HG03139 (cell line): Measurements from ENCODE around the gene CD24.
"Not testable (repeated sequence)": the region's sequence is repeated elsewhere in the genome, so short reads cannot be mapped to it uniquely, and the experiment has no call there.

Source experiments
- ATAC-seq: cut with Tn5 transposase; IDR thresholded peaks from one replicate; pipeline ENCODE4 v1.9.1; 2021; ENCODE audit not compliant: unreplicated experiment

CD24 gene

DNA sequence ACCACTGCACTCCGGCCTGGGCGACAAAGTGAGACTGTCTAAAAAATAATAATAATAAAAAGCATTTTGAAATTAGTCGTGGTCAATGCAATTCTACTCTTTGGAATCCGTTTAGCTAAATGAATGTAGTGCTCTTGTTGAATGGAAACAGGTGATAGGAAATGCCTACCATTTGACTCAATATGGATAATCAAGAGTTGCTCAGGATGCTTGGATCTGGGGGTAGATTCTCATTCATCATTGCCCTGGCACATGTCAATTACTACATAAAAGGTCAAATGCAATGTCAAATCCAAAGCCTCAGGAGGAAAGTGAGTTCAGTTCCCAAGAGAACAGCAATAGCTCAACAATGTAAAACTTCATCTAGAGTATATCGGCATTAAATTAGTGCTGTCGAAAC is 3.8 kb downstream of the CD24 start:
- ATAC-seq = not testable (repeated sequence)

DNA sequence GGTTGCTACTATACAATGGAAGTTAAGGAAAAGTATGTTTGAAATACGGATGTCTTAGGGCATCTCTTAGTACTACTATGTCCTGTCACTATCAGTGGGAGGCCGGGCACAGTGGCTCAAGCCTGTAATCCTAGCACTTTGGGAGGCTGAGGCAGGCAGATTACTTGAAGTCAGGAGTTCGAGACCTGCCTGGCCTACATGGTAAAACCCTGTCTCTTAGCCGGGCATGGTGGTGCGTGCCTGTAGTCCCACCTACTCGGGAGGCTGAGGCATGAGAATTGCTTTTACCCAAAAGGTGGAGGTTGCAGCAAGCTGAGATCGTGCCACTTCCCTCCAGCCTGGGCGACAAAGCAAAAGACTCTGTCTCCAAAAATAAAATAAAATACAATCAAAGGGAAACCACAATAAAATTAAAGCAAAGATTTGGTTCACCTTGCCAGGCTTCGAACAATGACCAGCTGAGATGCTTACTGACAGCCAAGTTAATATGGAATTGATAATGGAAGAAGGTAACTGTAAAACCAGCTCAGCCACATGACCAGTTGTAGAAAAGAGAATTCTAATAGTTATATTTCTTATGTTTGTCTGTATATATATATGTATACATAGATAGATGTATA is 6.5 kb downstream of the CD24 start:
- ATAC-seq = no peak

DNA sequence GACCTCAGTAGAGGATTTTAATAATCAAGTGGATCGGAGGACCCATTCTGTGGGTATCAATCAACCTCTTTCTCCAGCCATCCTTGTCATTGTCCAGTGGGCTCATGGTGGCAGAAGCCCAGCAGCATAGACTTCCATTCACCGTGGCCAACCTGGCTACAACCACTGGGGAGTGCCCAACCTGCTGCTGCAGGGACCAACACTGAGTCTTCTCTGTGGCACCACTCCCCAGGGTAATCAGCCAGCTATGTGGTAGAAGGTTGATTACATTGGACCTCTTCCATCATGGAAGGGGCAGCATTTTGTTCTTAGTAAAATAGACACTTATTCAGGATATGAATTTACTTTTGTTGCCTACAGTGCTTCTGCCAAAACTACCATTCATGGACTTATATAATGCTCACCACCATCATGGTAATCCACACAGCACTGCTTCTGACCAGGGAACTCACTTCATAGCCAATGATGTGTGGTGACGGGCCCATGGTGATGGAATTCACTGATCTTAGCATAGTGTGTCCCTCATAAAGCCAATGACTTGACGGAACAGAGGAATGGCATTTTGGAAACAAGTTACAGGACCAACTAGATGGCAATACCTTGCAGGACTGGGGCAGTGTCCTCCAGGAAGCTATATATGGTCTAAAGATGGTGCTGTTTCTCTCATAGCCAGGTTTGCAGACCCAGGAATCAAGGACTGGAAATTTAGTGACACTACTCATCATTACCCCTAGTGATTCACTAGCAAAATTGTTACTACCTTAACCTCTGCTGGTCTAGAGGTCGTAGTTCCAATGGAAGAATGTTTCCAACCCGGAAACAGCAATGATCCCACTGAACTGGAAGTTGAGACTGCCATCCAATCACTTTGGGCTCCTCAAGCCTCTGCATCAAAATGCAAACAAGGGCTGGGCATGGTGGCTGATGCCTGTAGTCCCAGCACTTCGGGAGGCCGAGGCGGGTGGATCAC is 7.6 kb downstream of the CD24 start:
- no peak for ATAC-seq

DNA sequence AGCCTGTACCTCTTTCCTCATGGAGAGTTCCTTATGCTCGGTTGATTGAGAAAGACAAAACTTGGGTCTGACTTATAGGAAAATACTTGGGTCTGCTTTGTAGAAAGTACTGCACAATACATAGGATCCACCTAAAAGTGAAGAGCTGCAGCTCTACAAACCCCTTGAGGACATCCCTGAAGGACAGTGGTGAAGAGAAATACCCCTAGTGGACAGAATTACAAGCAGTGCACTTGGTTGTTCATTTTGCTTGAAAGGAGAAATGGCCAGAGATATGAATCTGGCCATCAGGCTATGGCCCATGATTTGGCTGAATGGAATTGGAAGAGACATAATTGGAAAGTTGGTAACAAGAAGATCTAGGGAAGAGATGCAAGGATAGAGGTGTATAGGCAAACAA is 8.3 kb downstream of the CD24 start:
- no peak for ATAC-seq

- ATAC-seq = no peak
Observed at GRCh38 chr6:106964954-106965353, 9.6 kb downstream of the CD24 start.

DNA sequence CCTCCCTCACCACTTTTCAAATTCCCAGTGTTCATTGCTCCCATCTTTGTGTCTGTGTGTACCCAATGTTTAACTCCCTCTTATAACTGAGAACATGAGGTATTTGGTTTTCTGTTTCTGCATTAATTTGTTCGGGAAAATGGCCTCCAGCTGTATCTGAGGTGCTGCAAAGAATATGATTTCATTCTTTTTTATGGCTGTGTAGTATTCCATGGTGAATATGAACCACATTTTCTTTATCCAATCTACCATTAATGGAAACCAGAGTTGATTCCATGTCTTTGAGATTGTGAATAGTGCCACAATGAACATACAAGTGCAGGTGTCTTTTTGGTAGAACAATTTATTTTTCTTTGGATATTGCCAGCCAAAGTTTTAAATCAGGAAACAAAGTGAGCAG is 10.4 kb downstream of the CD24 start:
- ATAC-seq = no peak

- no peak for ATAC-seq
Observed at GRCh38 chr6:106963544-106963943, 11.0 kb downstream of the CD24 start.

- ATAC-seq = no peak
Observed at GRCh38 chr6:106961801-106962200, 12.7 kb downstream of the CD24 start.

DNA sequence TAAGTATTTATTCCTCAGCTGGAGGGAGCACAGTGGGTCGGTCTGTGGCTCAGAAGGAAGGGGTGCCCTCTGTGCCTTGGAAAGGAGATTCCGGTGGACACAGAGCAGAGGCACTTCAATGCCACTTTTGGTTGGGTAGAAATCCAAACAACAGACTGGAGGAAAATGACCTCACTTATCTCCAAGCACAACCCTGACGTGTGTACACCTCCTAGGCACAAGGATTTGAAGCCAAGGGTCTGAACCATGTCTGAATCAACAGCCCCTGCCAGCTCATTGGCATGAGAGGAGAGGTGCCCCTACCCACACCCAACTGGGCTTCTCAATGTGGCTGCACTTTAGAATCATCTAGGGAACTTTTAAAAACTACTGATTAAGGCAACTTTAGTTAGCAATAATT is 13.4 kb downstream of the CD24 start:
- ATAC-seq = no peak

DNA sequence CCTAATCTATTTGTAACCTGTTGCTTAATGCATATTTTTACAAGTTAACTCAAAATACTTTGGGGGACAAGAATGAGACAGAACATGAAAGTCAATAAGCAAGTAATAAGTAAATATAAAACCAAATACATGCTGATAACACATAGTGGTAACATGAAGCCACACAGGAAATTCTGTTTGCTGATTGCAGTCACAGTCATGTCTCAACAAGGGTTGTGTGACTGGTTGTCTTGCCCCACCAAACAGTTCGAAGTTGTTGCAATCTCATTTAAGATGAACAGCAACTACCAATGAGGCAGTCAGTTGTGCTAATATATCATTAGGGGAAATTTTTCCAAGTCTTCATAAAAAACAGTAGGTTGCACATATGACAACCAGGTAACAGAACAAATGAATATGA is 14.5 kb downstream of the CD24 start:
- ATAC-seq = no peak

- ATAC-seq = no peak
Observed at GRCh38 chr6:106939848-106940247, 34.7 kb downstream of the CD24 start.

GRCh38 chr6:106939208-106939607 is 35.3 kb downstream of the CD24 start:
- no peak for ATAC-seq

DNA sequence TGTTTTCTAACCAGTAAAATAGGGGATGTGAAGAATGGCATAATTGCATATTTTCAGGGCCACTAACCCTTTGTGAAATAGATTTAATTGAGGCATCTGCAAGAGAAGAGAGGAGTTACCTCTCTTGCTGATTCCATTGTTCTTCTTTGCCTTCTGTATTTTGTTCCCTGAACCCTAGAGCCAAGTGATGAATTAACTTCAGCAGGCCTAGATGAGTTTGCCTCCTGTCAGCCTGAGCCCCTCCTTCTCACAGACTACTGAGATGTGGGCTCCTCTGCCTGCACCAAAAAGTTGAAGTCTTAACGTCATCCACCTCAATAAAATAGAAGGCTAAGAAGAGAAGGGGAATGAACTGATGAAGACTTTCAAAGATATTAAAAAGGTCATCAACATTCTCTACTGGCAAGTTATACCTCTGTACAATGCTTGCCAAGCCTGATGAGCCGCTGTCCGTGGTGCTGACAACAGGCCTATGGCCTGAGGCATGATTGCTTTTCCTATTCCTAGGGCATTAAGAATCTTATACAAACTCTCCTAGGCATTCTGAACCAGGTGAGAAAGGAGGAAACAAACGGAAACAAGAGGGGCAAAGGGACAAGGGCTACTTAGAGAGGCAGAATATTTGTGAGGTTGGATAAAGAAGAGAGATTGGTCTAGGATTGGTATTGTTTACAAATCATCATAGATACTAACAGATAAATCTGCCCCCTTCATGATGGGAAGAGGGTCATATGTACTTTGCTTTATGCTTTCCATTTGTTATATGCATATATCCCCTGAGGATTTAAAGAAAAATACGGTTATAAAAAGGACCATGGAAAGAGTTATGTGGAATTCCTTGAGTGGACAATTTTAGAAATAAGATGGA is 46.8 kb downstream of the CD24 start:
- ATAC-seq = no peak

- no peak for ATAC-seq
Observed at GRCh38 chr6:106925948-106926347, 48.6 kb downstream of the CD24 start.

DNA sequence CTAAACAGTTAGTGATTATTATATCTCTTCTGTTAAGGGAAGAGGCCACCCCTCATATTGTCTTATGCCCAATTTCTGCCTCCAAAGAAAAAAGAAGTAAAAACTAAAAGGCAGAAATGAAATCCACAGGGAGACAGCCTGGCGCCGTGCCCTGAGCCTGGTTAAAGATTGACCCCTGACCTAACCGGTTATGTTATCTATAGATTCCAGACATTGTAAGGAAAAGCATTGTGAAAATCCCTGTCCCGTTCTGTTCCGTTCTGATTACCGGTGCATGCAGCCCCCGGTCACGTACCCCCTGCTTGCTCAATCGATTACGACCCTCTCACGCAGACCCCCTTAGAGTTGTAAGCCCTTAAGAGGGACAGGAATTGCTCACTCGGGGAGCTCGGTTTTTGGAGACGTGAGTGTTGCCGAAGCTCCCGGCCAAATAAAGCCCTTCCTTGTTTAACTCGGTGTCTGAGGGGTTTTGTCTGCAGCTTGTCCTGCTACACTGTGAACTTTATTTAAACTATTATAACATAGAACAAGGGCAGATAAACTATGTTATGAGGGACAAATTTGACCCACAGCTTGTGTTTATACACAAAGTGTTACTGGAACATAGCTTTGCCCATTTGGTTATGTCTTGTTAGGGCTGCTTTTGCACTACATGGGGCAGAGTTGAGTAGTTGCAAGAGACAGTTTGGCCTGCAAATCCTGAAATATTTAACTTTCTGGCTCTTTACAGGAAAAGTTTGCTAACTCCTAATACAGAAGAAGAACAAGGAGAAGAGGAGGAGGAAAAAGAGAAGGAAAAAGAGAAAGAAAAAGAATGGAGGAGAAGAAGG is 49.6 kb downstream of the CD24 start:
- ATAC-seq = no peak

DNA sequence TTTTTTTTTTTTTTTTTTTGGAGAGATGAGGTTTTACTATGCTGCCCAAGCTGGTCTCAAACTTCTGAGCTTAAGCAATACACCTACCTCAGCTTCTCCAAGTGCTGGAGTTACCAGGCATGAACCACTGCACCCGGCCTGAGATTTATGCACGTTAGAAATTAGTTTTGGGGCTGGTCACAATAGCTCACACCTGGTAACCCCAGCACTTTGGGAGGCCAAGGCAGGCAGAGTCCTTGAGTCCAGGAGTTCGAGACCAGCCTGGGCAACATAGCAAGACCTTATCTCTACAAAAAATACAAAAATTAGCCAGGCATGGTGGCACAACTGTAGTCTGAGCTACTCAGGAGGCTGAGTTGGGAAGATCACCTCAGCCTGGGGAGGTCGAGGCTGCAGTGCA is 51.9 kb downstream of the CD24 start:
- no peak for ATAC-seq
